AG04449 (cell line): ENCODE measurements around the gene CELF1.

ENCODE experiments used
- CTCF ChIA-PET: fragments of 350-600 bp; formaldehyde crosslinking; extraction: SDS; loops from one replicate; lab custom pipeline; 2021; ENCODE audit warnings: antibody characterized with exemption; lab: Yijun Ruan, JAX
- POLR2A ChIA-PET: fragments of 400-600, 350-600 bp; formaldehyde crosslinking; extraction: SDS; loops from one replicate; lab custom pipeline; 2020; ENCODE audit warnings: antibody characterized with exemption, inconsistent platforms; lab: Yijun Ruan, JAX
- DNase-seq: peaks from one replicate; pipeline ENCODE4 v3.0.0-alpha.2; 2010; ENCODE audit warnings: low read depth, low spot score
- H3K4me3 ChIP-seq: 2 replicates; pipeline ENCODE4 v1.5.1; 2011; ENCODE audit warnings: low read depth, mild to moderate bottlenecking, control low read depth, low read length
- TF ChIP-seq, protein P1 (sequence below): IDR thresholded peaks from one replicate; pipeline ENCODE4 v1.5.1; 2011; ENCODE audit warnings: mild to moderate bottlenecking, moderate library complexity, low read length, control low read depth, inconsistent platforms; ENCODE audit not compliant: insufficient read depth; ENCODE audit errors: missing control alignments

CELF1 gene

DNA sequence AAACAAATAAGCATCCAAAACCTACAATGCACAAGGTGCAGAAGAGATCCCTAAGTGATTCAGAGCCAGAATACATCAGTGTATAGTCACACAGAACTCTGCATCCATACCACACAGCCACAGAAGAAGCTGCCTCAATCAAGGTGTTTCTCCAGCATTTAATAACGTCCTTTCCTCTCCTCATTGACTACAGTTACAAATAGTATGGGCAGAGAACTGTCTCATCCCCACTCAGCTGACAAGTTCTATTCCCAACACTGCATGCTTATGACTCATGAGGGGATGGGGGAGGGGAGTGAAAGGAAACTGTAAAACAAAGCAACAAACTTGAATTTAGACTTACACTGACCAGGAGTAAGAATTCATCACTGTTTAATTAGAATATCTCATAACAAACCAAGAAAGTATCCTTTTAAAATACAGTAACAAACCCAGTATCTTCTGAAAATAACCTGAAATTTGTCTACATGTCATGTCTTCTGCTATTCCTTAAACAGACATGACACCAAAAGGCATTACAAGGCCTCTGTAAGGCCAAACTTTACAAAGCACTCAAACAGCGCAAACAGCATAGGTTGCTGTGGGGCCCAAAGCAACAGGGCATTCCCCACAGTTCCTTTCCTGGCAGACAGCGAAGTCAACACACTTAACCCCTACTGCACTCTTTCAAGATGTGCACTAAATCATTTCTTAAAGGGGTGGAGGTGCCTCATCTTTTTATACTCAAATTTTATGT, 29.3 kb downstream of the CELF1 start:
- TF ChIP-seq, protein P1, sequence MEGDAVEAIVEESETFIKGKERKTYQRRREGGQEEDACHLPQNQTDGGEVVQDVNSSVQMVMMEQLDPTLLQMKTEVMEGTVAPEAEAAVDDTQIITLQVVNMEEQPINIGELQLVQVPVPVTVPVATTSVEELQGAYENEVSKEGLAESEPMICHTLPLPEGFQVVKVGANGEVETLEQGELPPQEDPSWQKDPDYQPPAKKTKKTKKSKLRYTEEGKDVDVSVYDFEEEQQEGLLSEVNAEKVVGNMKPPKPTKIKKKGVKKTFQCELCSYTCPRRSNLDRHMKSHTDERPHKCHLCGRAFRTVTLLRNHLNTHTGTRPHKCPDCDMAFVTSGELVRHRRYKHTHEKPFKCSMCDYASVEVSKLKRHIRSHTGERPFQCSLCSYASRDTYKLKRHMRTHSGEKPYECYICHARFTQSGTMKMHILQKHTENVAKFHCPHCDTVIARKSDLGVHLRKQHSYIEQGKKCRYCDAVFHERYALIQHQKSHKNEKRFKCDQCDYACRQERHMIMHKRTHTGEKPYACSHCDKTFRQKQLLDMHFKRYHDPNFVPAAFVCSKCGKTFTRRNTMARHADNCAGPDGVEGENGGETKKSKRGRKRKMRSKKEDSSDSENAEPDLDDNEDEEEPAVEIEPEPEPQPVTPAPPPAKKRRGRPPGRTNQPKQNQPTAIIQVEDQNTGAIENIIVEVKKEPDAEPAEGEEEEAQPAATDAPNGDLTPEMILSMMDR = no peak
- CTCF ChIA-PET = interaction anchor here (2.1 kb wide), 1 partner anchor 28 kb away, joined by 7 read pairs; no protein-coding TSS in a partner anchor
- POLR2A ChIA-PET = interaction anchor here (1.7 kb wide), 1 partner anchor 10 kb away, joined by 8 read pairs; no protein-coding TSS in a partner anchor
- DNase-seq = no peak
- peak overlapping the region; percentile 29 for H3K4me3 ChIP-seq

DNA sequence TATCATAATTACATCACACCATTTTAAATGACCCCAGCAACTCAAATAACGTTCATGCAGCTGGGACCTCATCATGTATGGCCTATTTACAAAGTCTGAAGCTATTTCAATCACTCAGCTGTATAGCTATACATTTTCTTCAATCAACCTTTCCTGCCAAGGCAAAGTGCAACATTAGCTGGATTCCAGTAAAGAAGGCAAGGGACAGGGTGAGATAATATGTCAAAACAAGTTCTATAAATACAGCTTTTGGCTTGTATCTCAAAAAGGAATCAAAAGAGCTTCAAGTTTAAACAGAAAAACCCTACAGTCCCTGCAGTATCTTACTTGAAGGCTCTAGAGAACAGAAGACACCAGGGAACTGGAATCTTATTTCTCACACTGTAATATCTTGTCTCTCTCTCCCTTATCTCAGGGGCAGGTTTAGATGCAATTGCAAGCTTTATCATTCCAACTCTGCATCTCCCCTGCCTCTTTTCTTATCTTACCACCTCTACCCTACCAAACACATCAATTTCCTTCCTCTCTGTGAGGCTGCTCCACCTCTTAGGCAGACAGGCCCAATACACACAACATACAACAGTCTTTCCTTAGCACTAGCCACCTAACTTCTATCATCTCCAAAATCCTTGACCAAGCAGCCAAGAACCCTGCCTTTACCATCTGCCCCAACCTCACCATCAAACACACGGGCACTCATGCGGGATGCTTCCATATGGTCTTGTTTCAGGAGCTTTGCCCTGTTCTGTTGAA, 34.5 kb downstream of the CELF1 start:
- POLR2A ChIA-PET = no interaction called here
- DNase-seq = no peak
- TF ChIP-seq, protein P1 = no peak
- no peak overlapping the region for H3K4me3 ChIP-seq
- CTCF ChIA-PET = interaction anchor here (1.3 to 1.5 kb wide), 2 partner anchors 13 to 145 kb away, joined by 3 read pairs; no protein-coding TSS in a partner anchor

DNA sequence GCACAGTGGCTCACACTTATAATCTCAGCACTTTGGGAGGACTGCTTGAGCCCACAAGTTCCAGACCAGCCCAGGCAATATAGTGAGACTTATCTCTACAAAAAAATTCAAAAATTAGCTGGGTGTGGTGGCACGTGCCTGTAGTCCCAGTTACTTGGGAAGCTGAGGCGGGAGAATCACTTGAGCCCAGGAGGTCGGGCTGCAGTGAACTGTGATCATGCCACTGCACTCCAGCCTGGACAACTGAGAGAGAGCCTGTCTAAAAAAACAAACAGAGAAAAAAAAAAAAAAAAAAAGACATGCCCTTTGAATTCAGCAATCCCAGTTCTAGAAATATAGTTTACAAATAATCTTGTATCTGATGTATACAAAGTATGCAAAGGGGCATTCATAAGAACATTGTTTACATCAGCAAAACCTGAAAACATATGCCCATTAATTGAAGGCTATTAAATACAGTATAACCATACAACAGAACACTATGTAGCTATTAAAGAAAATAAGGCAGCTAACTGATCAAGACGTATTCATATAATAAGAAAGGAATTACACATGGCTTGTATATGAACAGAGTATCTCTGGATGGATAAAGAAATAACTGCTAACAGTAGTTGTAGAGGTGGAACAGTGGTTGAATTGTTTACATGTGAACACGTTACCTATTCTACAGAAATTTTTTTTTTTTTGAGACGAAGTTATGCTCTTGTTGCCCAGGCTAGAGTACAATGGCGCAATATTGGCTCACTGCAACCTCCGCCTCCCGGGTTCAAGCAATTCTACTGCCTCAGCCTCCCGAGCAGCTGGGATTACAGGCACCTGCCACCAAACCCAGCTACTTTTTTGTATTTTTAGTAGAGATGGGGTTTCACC, 35.7 kb downstream of the CELF1 start:
- TF ChIP-seq, protein P1 = no peak
- no peak for DNase-seq
- CTCF ChIA-PET = interaction anchor here (0.5 kb wide), 1 partner anchor 179 kb away, joined by 3 read pairs; no protein-coding TSS in a partner anchor

DNA sequence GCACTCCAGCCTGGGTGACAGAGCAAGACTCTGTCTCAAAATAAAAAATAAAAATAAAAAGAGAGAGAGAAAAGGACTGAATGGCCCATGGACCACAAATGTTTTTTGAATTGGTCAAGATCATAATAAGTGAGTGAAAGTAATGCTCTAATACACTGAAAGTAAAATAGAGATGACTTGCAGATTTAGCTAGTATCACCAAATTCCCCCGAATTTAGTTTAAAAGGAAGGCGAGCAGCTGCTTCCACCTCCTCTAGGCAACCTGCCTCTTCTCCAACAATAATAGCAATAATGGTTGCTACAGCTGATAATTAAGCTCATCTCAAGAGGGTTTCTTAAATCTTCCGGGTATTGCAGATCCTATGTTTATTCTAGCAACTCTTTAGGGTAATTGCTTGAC, 36.8 kb downstream of the CELF1 start:
- ChIA-PET POLR2A (no interaction called here), CTCF (interaction anchor here (0.7 to 2.2 kb wide), 3 partner anchors 16 to 763 kb away, joined by 3 to 14 read pairs (median 3); no protein-coding TSS in a partner anchor)
- H3K4me3 ChIP-seq = no peak overlapping the region
- no peak for DNase-seq
- TF ChIP-seq, protein P1 = no peak

More for the DNA sequence above, 35.7 kb downstream of the CELF1 start:
- no peak overlapping the region for H3K4me3 ChIP-seq
- POLR2A ChIA-PET = interaction anchor here (0.6 kb wide), 1 partner anchor 35 kb away, joined by 3 read pairs; no protein-coding TSS in a partner anchor

DNA sequence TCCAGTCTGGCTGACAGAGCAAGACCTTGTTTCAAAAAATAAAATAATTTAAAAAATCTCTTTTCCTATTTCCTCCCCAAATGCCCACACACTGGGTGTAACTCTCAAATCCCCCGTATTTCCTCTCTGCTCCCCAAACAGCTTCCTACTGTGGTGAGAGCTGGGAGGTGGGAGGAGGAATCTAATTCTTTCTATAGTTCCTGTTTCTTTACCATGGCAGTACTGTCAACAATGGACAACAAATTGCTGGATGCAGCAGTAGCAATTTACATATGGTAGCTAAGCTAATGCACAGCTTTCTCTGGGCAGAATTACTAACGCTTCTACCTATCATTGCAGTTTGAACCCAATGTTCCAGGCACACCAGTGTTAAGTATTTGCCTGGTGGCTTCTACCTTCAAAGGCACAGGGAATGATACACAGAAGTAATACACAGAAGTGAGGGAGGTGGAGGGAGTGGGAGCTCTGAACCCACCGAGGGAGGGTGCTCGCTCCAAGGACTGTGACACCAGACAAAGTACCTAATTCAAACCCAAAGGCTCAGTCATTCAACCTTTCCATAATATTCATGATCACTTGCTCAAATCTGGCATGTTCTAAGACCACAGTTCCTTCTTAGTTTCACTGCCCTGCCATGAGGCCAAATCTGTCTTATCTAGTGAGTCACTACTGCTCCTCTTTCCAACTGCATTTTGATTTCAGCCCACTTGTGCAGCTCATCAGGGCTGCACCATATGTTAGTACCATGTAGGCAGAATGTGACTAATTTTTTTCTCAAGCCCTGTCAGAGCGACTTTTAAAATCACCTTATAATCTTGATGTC, 37.9 kb downstream of the CELF1 start:
- CTCF ChIA-PET = interaction anchor here (2.2 kb wide), 1 partner anchor 39 kb away, joined by 14 read pairs; no protein-coding TSS in a partner anchor
- no peak overlapping the region for H3K4me3 ChIP-seq
- TF ChIP-seq, protein P1 = no peak
- DNase-seq = no peak
- POLR2A ChIA-PET = no interaction called here
